Gastrocnemius medialis (tissue), 4 donors: Measurements from ENCODE around the gene ZC3H7B.

Experiments
- POLR2A ChIP-seq, 2 donors: fragments of 450-650 bp; IDR thresholded peaks; one replicate each; pipeline ENCODE4 v1.6.1; 2017; ENCODE audit warnings: antibody characterized with exemption in 2 of 2, mild to moderate bottlenecking in 2 of 2, moderate library complexity in 2 of 2
- TF ChIP-seq, protein P1 (sequence below), 5 experiments: fragments of 450-650 bp in 3 of 5; fragments of 200-600 bp in 2 of 5; sonication (generic) in 2 of 5; IDR thresholded peaks in 4 of 5; conservative IDR thresholded peaks in 1 of 5; 1 replicate in 4 of 5; 2 replicates in 1 of 5; pipeline ENCODE4 v1.5.1; 2016 to 2019; ENCODE audit warnings: antibody characterized with exemption in 5 of 5, mild to moderate bottlenecking in 3 of 5, moderate library complexity in 3 of 5

DNA sequence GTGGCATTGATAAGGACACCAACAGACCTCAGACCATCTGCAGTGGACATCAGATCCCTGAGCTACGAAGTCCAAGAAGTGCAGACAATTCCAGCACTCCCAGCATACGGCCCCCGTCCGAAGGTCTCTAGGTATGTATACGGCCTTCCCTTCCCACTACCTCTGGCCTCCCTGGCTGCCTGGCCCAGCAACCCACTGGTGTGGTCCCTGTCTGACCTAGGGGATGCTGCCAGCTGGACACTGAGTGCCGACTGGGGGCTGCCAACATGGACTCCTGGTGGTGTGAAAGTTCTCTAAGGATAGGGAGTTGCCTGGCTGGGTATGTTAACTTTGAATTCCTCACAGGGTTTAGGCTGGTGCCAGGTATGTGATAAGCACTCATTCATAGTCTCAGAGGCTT, 62.9 kb downstream of the ZC3H7B start:
- TF ChIP-seq POLR2A (IDR thresholded peaks at IDR 0.05) = no peak
- TF ChIP-seq, protein P1, sequence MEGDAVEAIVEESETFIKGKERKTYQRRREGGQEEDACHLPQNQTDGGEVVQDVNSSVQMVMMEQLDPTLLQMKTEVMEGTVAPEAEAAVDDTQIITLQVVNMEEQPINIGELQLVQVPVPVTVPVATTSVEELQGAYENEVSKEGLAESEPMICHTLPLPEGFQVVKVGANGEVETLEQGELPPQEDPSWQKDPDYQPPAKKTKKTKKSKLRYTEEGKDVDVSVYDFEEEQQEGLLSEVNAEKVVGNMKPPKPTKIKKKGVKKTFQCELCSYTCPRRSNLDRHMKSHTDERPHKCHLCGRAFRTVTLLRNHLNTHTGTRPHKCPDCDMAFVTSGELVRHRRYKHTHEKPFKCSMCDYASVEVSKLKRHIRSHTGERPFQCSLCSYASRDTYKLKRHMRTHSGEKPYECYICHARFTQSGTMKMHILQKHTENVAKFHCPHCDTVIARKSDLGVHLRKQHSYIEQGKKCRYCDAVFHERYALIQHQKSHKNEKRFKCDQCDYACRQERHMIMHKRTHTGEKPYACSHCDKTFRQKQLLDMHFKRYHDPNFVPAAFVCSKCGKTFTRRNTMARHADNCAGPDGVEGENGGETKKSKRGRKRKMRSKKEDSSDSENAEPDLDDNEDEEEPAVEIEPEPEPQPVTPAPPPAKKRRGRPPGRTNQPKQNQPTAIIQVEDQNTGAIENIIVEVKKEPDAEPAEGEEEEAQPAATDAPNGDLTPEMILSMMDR (IDR thresholded peaks at IDR 0.05 in 4 of 5, conservative IDR thresholded peaks at IDR 0.05 in 1 of 5) = no peak
